ENCODE data around the gene PHTF1.

Gene PHTF1

GRCh38 chr1:113714606-113715269 is 44.5 kb downstream of the PHTF1 start:
- no peak for DNase-seq

- DNase-seq: no peak
Observed at GRCh38 chr1:113701429-113701828, 57.9 kb downstream of the PHTF1 start.

GRCh38 chr1:113694910-113695309 is 64.4 kb downstream of the PHTF1 start:
- DNase-seq: no peak

GRCh38 chr1:113692824-113693431 is 66.4 kb downstream of the PHTF1 start:
- DNase-seq: no peak

GRCh38 chr1:113692342-113692741 is 66.9 kb downstream of the PHTF1 start:
- DNase-seq: no peak

GRCh38 chr1:113691184-113691583 is 68.1 kb downstream of the PHTF1 start:
- no peak for DNase-seq

- DNase-seq: no peak
Observed at GRCh38 chr1:113686891-113687618, 72.2 kb downstream of the PHTF1 start.

GRCh38 chr1:113684153-113684541 is 75.1 kb downstream of the PHTF1 start:
- no peak for DNase-seq

- no peak for DNase-seq
Observed at GRCh38 chr1:113683384-113684152, 75.7 kb downstream of the PHTF1 start.

GRCh38 chr1:113681596-113682337 is 77.5 kb downstream of the PHTF1 start:
- no peak for DNase-seq

GRCh38 chr1:113678159-113678469 is 81.2 kb downstream of the PHTF1 start:
- no peak for DNase-seq

- no peak for DNase-seq
Observed at GRCh38 chr1:113677250-113678158, 81.8 kb downstream of the PHTF1 start.

- DNase-seq: no peak
Observed at GRCh38 chr1:113676524-113676923, 82.8 kb downstream of the PHTF1 start.

- no peak for DNase-seq
Observed at GRCh38 chr1:113675302-113675701, 84.0 kb downstream of the PHTF1 start.

- DNase-seq: no peak
Observed at GRCh38 chr1:113674591-113674990, 84.7 kb downstream of the PHTF1 start.

GRCh38 chr1:113672491-113672890 is 86.8 kb downstream of the PHTF1 start:
- DNase-seq: no peak

- DNase-seq: no peak
Observed at GRCh38 chr1:113670650-113671049, 88.6 kb downstream of the PHTF1 start.

- DNase-seq: no peak
Observed at GRCh38 chr1:113669988-113670387, 89.3 kb downstream of the PHTF1 start.

- DNase-seq: no peak
Observed at GRCh38 chr1:113666126-113666525, 93.2 kb downstream of the PHTF1 start.

- DNase-seq: no peak
Observed at GRCh38 chr1:113665071-113665470, 94.2 kb downstream of the PHTF1 start.

GRCh38 chr1:113663165-113663951 is 95.9 kb downstream of the PHTF1 start:
- no peak for DNase-seq

All from activated CD4-positive, alpha-beta T cell treated with anti-CD3 and anti-CD28 coated beads for 1 hour (primary cell).